OCI-LY1 (cell line): Measurements from ENCODE around the gene IFTAP.

Experiments
- H2AFZ ChIP-seq: fragments of 200-600 bp; sonication (generic), shearing (Covaris generic); 2 replicates; pipeline ENCODE4 v1.6.0; 2014; ENCODE audit warnings: antibody characterized with exemption, mild to moderate bottlenecking, low read length
- H3F3A ChIP-seq: fragments of 200-600 bp; sonication (generic), shearing (Covaris generic); 2 replicates; pipeline ENCODE4 v1.6.0; 2014; ENCODE audit warnings: mild to moderate bottlenecking, antibody characterized with exemption, low read length, moderate library complexity; ENCODE audit not compliant: insufficient read depth
- H3K27ac ChIP-seq: fragments of 200-600 bp; sonication (generic); 2 replicates; pipeline ENCODE4 v1.5.1; 2014; ENCODE audit warnings: low read length, mixed run types, mild to moderate bottlenecking, low read depth; ENCODE audit not compliant: poor library complexity, severe bottlenecking
- H3K27me3 ChIP-seq: fragments of 200-600 bp; sonication (generic); 2 replicates; pipeline ENCODE4 v1.6.0; 2014; ENCODE audit warnings: antibody characterized with exemption, mild to moderate bottlenecking, low read length, moderate library complexity; ENCODE audit not compliant: insufficient read depth
- H3K36me3 ChIP-seq: fragments of 200-600 bp; sonication (generic); 2 replicates; pipeline ENCODE4 v1.6.1; 2014; ENCODE audit warnings: mild to moderate bottlenecking, antibody characterized with exemption, low read length, moderate library complexity, mixed read lengths; ENCODE audit not compliant: insufficient read depth
- H3K4me1 ChIP-seq: fragments of 200-600 bp; sonication (generic); 2 replicates; pipeline ENCODE4 v1.5.1; 2014; ENCODE audit warnings: mild to moderate bottlenecking, low read length, moderate library complexity; ENCODE audit not compliant: insufficient read depth, severe bottlenecking
- H3K4me2 ChIP-seq: fragments of 200-600 bp; sonication (generic), shearing (Covaris generic); 2 replicates; pipeline ENCODE4 v1.6.1; 2014; ENCODE audit warnings: low read length
- H3K4me3 ChIP-seq: fragments of 200-600 bp; sonication (generic); 2 replicates; pipeline ENCODE4 v1.5.1; 2014; ENCODE audit warnings: low read length, low read depth, mild to moderate bottlenecking, mixed read lengths; ENCODE audit not compliant: poor library complexity, severe bottlenecking
- H3K79me2 ChIP-seq: fragments of 200-600 bp; shearing (Covaris generic); 2 replicates; pipeline ENCODE4 v1.6.1; 2016; ENCODE audit warnings: mixed run types, low read length, mixed read lengths; ENCODE audit not compliant: insufficient read depth
- H3K9ac ChIP-seq: fragments of 200-600 bp; sonication (generic), shearing (Covaris generic); 2 replicates; pipeline ENCODE4 v1.6.1; 2014; ENCODE audit warnings: mild to moderate bottlenecking, low read length, mixed read lengths
- H3K9me2 ChIP-seq: fragments of 200-600 bp; sonication (generic), shearing (Covaris generic); 2 replicates; pipeline ENCODE4 v1.6.1; 2014; ENCODE audit warnings: low read depth, mild to moderate bottlenecking, low read length, mixed read lengths
- H3K9me3 ChIP-seq: fragments of 200-600 bp; shearing (Covaris generic); 2 replicates; pipeline ENCODE4 v1.6.1; 2014; ENCODE audit warnings: low read length, mixed read lengths
- H4K20me1 ChIP-seq: fragments of 200-600 bp; sonication (generic), shearing (Covaris generic); 2 replicates; pipeline ENCODE4 v1.6.0; 2016; ENCODE audit warnings: mild to moderate bottlenecking, low read length; ENCODE audit not compliant: insufficient read depth
- EZH2 ChIP-seq: fragments of 200-600 bp; sonication (generic), shearing (Covaris generic); IDR thresholded peaks from 2 replicates; pipeline ENCODE4 v1.8.0; 2017; ENCODE audit warnings: borderline replicate concordance, mixed run types, mild to moderate bottlenecking, antibody characterized with exemption, low read length, moderate library complexity, mixed read lengths
- TF ChIP-seq, protein P1 (sequence below): fragments of 200-600 bp; sonication (generic), shearing (Covaris generic); IDR thresholded peaks from 2 replicates; pipeline ENCODE4 v1.5.1; 2017; ENCODE audit warnings: mild to moderate bottlenecking, antibody characterized with exemption, low read length, moderate library complexity, mixed read lengths

The IFTAP gene

GRCh38 chr11:36696550-36696949, 102.2 kb downstream of the IFTAP start:
- H3K4me2 ChIP-seq, result no peak overlapping the region
- H3F3A ChIP-seq, result no peaks in the 10 kb centered on the region
- no peaks in the 10 kb centered on the region for H3K9me2 ChIP-seq
- TF ChIP-seq, protein P1, sequence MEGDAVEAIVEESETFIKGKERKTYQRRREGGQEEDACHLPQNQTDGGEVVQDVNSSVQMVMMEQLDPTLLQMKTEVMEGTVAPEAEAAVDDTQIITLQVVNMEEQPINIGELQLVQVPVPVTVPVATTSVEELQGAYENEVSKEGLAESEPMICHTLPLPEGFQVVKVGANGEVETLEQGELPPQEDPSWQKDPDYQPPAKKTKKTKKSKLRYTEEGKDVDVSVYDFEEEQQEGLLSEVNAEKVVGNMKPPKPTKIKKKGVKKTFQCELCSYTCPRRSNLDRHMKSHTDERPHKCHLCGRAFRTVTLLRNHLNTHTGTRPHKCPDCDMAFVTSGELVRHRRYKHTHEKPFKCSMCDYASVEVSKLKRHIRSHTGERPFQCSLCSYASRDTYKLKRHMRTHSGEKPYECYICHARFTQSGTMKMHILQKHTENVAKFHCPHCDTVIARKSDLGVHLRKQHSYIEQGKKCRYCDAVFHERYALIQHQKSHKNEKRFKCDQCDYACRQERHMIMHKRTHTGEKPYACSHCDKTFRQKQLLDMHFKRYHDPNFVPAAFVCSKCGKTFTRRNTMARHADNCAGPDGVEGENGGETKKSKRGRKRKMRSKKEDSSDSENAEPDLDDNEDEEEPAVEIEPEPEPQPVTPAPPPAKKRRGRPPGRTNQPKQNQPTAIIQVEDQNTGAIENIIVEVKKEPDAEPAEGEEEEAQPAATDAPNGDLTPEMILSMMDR, result no peak
- no peak for TF ChIP-seq EZH2
- H3K4me1 ChIP-seq, result peaks cover 53% of the 10 kb centered on the region
- H3K36me3 ChIP-seq, result no peaks in the 10 kb centered on the region
- H3K4me3 ChIP-seq, result no peak overlapping the region
- H4K20me1 ChIP-seq, result no peaks in the 10 kb centered on the region
- H2AFZ ChIP-seq, result no peak overlapping the region
- no peaks in the 10 kb centered on the region for H3K79me2 ChIP-seq
- H3K9me3 ChIP-seq, result no peaks in the 10 kb centered on the region
- H3K27me3 ChIP-seq, result no peaks in the 10 kb centered on the region
- no peak overlapping the region for H3K27ac ChIP-seq
- no peak overlapping the region for H3K9ac ChIP-seq

DNA sequence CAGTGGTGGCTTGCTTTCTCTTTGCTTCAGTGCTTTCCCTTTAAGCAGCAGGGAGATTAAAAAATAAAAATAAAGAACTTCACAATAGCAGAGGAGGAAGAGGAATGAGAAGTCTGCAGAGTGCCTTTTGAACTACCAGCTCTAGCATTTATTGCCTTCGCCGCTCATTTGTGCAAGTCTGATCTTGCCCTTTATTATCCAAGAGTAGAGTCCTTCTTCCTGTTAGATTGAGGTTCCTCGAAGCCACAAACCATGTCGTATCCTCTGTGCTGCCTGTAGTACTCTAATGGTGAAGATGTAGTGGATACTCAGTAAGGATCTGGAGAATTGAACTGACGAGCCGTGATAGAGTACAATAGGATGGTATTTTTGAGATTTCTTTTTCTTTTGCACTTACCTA, 105.0 kb downstream of the IFTAP start:
- Histone ChIP-seq H2AFZ (no peak overlapping the region), H3K4me2 (no peak overlapping the region), H3K4me1 (peaks cover 68% of the 10 kb centered on the region), H3K9me3 (no peaks in the 10 kb centered on the region), H3K27ac (no peak overlapping the region), H3K36me3 (no peaks in the 10 kb centered on the region), H3K9me2 (no peaks in the 10 kb centered on the region), H3K9ac (no peak overlapping the region), H3K79me2 (no peaks in the 10 kb centered on the region), H3K4me3 (no peak overlapping the region), H3F3A (no peaks in the 10 kb centered on the region), H3K27me3 (no peaks in the 10 kb centered on the region), H4K20me1 (no peaks in the 10 kb centered on the region)
- TF ChIP-seq EZH2, result no peak
- TF ChIP-seq, protein P1, result no peak

- Histone ChIP-seq H3F3A (no peaks in the 10 kb centered on the region), H3K9me3 (no peaks in the 10 kb centered on the region), H3K36me3 (no peaks in the 10 kb centered on the region), H3K4me1 (peaks cover 68% of the 10 kb centered on the region), H3K27me3 (no peaks in the 10 kb centered on the region), H3K27ac (no peak overlapping the region), H3K9ac (no peak overlapping the region), H3K79me2 (no peaks in the 10 kb centered on the region), H3K4me3 (no peak overlapping the region), H2AFZ (no peak overlapping the region), H4K20me1 (no peaks in the 10 kb centered on the region), H3K9me2 (no peaks in the 10 kb centered on the region), H3K4me2 (no peak overlapping the region)
- no peak for TF ChIP-seq EZH2
- TF ChIP-seq, protein P1, result no peak
These were observed 105.9 kb downstream of the IFTAP start for GRCh38 chr11:36700246-36700645.
